Gastrocnemius medialis (tissue), 4 donors: ENCODE data around the gene CFAP91. TPM values are rescaled to one million over a fixed set of nuclear protein-coding genes. Genes with fewer than 3 reads are reported as not detected.

Source experiments
- total RNA-seq, 4 donors: library from RNA; depleted of rRNA; stranded (reverse); fragments of >200 nt; gene quantifications; one replicate each; pipeline versions ENCODE4 v1.1.0 to v1.2.3, GENCODE V29; 2016

Gene CFAP91
- total RNA-seq, 4 donors from 2014 or later, result 0.11 to 0.36 (median 0.20) TPM; not detected in 1

Other genes starting within 250 kb of the CFAP91 start
- gene TMEM39A, start 239.4 kb upstream of the CFAP91 start, total RNA-seq, result 10 to 100 TPM in 3 of 4 donors, 1 to 10 TPM in 1; 9.0 to 21.2 (median 15.5) TPM
- gene POGLUT1, start 234.1 kb upstream of the CFAP91 start, total RNA-seq, result 1 to 10 TPM; 2.6 to 6.3 (median 3.3) TPM
- 100 to 1,000 TPM in 2 of 4 donors, 10 to 100 TPM in 2; 41.2 to 137 (median 101) TPM for gene TIMMDC1, start 204.5 kb upstream of the CFAP91 start, total RNA-seq
- under 1 TPM in 1 of 4 donors, not detected in 3; 0.13 TPM for gene CD80, start 143.4 kb upstream of the CFAP91 start, total RNA-seq
- 10 to 100 TPM in 2 of 4 donors, 1 to 10 TPM in 2; 8.2 to 15.3 (median 10.3) TPM for gene ADPRH, start 123.5 kb upstream of the CFAP91 start, total RNA-seq
- 1 to 10 TPM in 3 of 4 donors, under 1 TPM in 1; 0.97 to 9.6 (median 3.2) TPM for gene PLA1A, start 105.1 kb upstream of the CFAP91 start, total RNA-seq
- gene POPDC2, start 42.4 kb upstream of the CFAP91 start, total RNA-seq, result 10 to 100 TPM in 3 of 4 donors, 1 to 10 TPM in 1; 7.8 to 38.9 (median 30.3) TPM
- 100 to 1,000 TPM in 1 of 4 donors, 10 to 100 TPM in 3; 63.4 to 146 (median 87.5) TPM for gene COX17, start 25.6 kb upstream of the CFAP91 start, total RNA-seq
- under 1 TPM in 2 of 4 donors, not detected in 2; 0.17 to 0.18 TPM for gene NR1I2, start 79.1 kb downstream of the CFAP91 start, total RNA-seq